IMR-90 (cell line): ENCODE measurements around the gene CEP295NL. TPM values are rescaled to one million over a fixed set of nuclear protein-coding genes. Genes with fewer than 3 reads are reported as not detected.

Experiments used
- ATAC-seq: fragments of 200-7000 bp; cut with Tn5 transposase; 2 replicates; pipeline ENCODE4 v1.9.1; 2020; ENCODE audit warnings: low read depth, mild to moderate bottlenecking, moderate library complexity
- BruUV-seq: library from RNA; stranded (reverse); fragments of 400-500 nt; replicated peaks from 2 replicates; lab custom pipeline; 2021; lab: Mats Ljungman, UMichigan
- CTCF ChIA-PET: fragments of 300-600 bp; formaldehyde crosslinking; extraction: SDS; loops from one replicate; lab custom pipeline; 2021; ENCODE audit warnings: antibody characterized with exemption; lab: Yijun Ruan, JAX
- POLR2A ChIA-PET: fragments of 300-600 bp; sonication (Branson Sonifier 250); formaldehyde crosslinking; loops from one replicate; lab custom pipeline; 2022; ENCODE audit warnings: antibody characterized with exemption; ENCODE audit not compliant: unreplicated experiment; lab: Charles Lee
- DNase-seq: peaks from one replicate; pipeline ENCODE4 v3.0.0; 2013
- H2AFZ ChIP-seq: replicated peaks from 2 replicates; pipeline ENCODE3; 2013; ENCODE audit warnings: low read length, mild to moderate bottlenecking; ENCODE audit not compliant: poor library complexity
- H2AK5ac ChIP-seq: 2 replicates; pipeline ENCODE4 v1.6.1; 2013; ENCODE audit warnings: low read depth, low read length, inconsistent platforms
- H2AK9ac ChIP-seq: replicated peaks from 2 replicates; pipeline ENCODE3; 2013; ENCODE audit warnings: mild to moderate bottlenecking, low read depth, low read length, moderate library complexity; ENCODE audit not compliant: poor library complexity
- H2BK120ac ChIP-seq: 2 replicates; pipeline ENCODE4 v1.6.1; 2013; ENCODE audit warnings: low read depth, low read length, inconsistent platforms
- H2BK15ac ChIP-seq: 3 replicates; pipeline ENCODE4 v1.6.1; 2013; ENCODE audit warnings: low read depth, low read length, inconsistent platforms
- H2BK20ac ChIP-seq: 2 replicates; pipeline ENCODE4 v1.6.1; 2013; ENCODE audit warnings: low read depth, mild to moderate bottlenecking, inconsistent platforms, low read length, moderate library complexity
- H2BK5ac ChIP-seq: 2 replicates; pipeline ENCODE4 v1.6.1; 2013; ENCODE audit warnings: mild to moderate bottlenecking, low read depth, low read length, inconsistent platforms; ENCODE audit not compliant: poor library complexity, severe bottlenecking
- H3K14ac ChIP-seq: replicated peaks from 2 replicates; pipeline ENCODE4 v1.6.1; 2013; ENCODE audit warnings: low read depth, low read length, inconsistent platforms
- H3K18ac ChIP-seq: 2 replicates; pipeline ENCODE4 v1.6.1; 2013; ENCODE audit warnings: low read depth, low read length, control low read depth
- H3K23ac ChIP-seq: 2 replicates; pipeline ENCODE4 v1.6.1; 2013; ENCODE audit warnings: low read depth, low read length, inconsistent platforms
- H3K27ac ChIP-seq: 2 replicates; pipeline ENCODE4 v1.5.1; 2013; ENCODE audit warnings: mild to moderate bottlenecking, control low read depth, low read length; ENCODE audit not compliant: insufficient read depth
- H3K27me3 ChIP-seq: 2 replicates; pipeline ENCODE4 v1.6.1; 2013; ENCODE audit warnings: low read length; ENCODE audit not compliant: control insufficient read depth, insufficient read depth
- H3K36me3 ChIP-seq: 2 replicates; pipeline ENCODE4 v1.6.1; 2013; ENCODE audit warnings: low read length, mixed read lengths; ENCODE audit not compliant: control insufficient read depth, insufficient read depth
- H3K4ac ChIP-seq: 2 replicates; pipeline ENCODE4 v1.6.1; 2013; ENCODE audit warnings: low read depth, low read length, inconsistent platforms
- H3K4me1 ChIP-seq: 2 replicates; pipeline ENCODE4 v1.6.1; 2013; ENCODE audit warnings: low read length, mixed read lengths; ENCODE audit not compliant: control insufficient read depth, insufficient read depth
- H3K4me2 ChIP-seq: 2 replicates; pipeline ENCODE4 v1.6.1; 2013; ENCODE audit warnings: low read depth, mild to moderate bottlenecking, control low read depth, low read length, moderate library complexity
- H3K4me3 ChIP-seq: 2 replicates; pipeline ENCODE4 v1.5.1; 2013; ENCODE audit warnings: low read depth, mild to moderate bottlenecking, control low read depth, low read length, moderate library complexity; ENCODE audit not compliant: insufficient read depth
- H3K56ac ChIP-seq: 2 replicates; pipeline ENCODE4 v1.6.1; 2013; ENCODE audit warnings: low read length, inconsistent platforms; ENCODE audit not compliant: insufficient read depth; ENCODE audit errors: extremely low read depth
- H3K79me1 ChIP-seq, 2 experiments: 2 replicates each; pipeline ENCODE4 v1.6.1; 2013; ENCODE audit warnings: low read length in 2 of 2, inconsistent platforms in 1 of 2, low read depth in 1 of 2
- H3K9ac ChIP-seq: 2 replicates; pipeline ENCODE4 v1.6.1; 2013; ENCODE audit warnings: low read depth, low read length, control low read depth
- H3K9me1 ChIP-seq: 2 replicates; pipeline ENCODE4 v1.6.1; 2013; ENCODE audit warnings: low read length, inconsistent platforms; ENCODE audit not compliant: insufficient read depth
- H3K9me3 ChIP-seq: 2 replicates; pipeline ENCODE4 v1.6.1; 2013; ENCODE audit warnings: low read length; ENCODE audit not compliant: control insufficient read depth, insufficient read depth
- H4K20me1 ChIP-seq: 2 replicates; pipeline ENCODE4 v1.6.1; 2013; ENCODE audit warnings: low read length, inconsistent platforms; ENCODE audit not compliant: insufficient read depth
- H4K5ac ChIP-seq: 2 replicates; pipeline ENCODE4 v1.6.1; 2013; ENCODE audit warnings: mild to moderate bottlenecking, low read depth, low read length, control low read depth
- H4K8ac ChIP-seq, 2 experiments: 2 replicates each; pipeline ENCODE4 v1.6.1; 2013; ENCODE audit warnings: low read depth in 2 of 2, low read length in 2 of 2, control low read depth in 1 of 2, inconsistent platforms in 1 of 2
- H4K91ac ChIP-seq: 2 replicates; pipeline ENCODE4 v1.6.1; 2013; ENCODE audit warnings: low read depth, low read length, inconsistent platforms; ENCODE audit not compliant: insufficient read depth
- BHLHE40 ChIP-seq: fragments of 150-350 bp; IDR thresholded peaks from 2 replicates; pipeline ENCODE4 v1.6.1; 2016; ENCODE audit warnings: mild to moderate bottlenecking, low read depth, low read length
- CEBPB ChIP-seq: IDR thresholded peaks from 2 replicates; pipeline ENCODE4 v1.6.1; 2012; ENCODE audit warnings: low read depth, low read length, improper control_type of control experiment
- CHD1 ChIP-seq: IDR thresholded peaks from 2 replicates; pipeline ENCODE4 v1.6.1; 2012; ENCODE audit warnings: low read depth, low read length, improper control_type of control experiment
- FOS ChIP-seq: fragments of 150-350 bp; IDR thresholded peaks from 2 replicates; pipeline ENCODE4 v1.6.1; 2016; ENCODE audit warnings: low read depth, low read length
- MAFK ChIP-seq: IDR thresholded peaks from 2 replicates; pipeline ENCODE4 v1.6.1; 2012; ENCODE audit warnings: low read depth, low read length, improper control_type of control experiment
- MAZ ChIP-seq: IDR thresholded peaks from 2 replicates; pipeline ENCODE4 v1.6.1; 2012; ENCODE audit warnings: low read depth, mild to moderate bottlenecking, low read length, improper control_type of control experiment, moderate library complexity, borderline replicate concordance
- MXI1 ChIP-seq: IDR thresholded peaks from 2 replicates; pipeline ENCODE4 v1.6.1; 2012; ENCODE audit warnings: low read depth, mild to moderate bottlenecking, low read length, moderate library complexity, borderline replicate concordance
- NFE2L2 ChIP-seq: fragments of 150-350 bp; IDR thresholded peaks from 2 replicates; pipeline ENCODE4 v1.6.1; 2016; ENCODE audit warnings: low read depth, mild to moderate bottlenecking, low read length
- POLR2A ChIP-seq: IDR thresholded peaks from 2 replicates; pipeline ENCODE4 v1.6.1; 2012; ENCODE audit warnings: mild to moderate bottlenecking, low read depth, low read length
- RAD21 ChIP-seq: IDR thresholded peaks from 2 replicates; pipeline ENCODE4 v1.6.1; 2012; ENCODE audit warnings: low read length, improper control_type of control experiment
- RCOR1 ChIP-seq: IDR thresholded peaks from 2 replicates; pipeline ENCODE4 v1.6.1; 2012; ENCODE audit warnings: mild to moderate bottlenecking, low read length, improper control_type of control experiment; ENCODE audit not compliant: insufficient replicate concordance
- RFX5 ChIP-seq: IDR thresholded peaks from 2 replicates; pipeline ENCODE4 v1.8.0; 2012; ENCODE audit warnings: low read depth, mild to moderate bottlenecking, low read length, moderate library complexity
- SMC3 ChIP-seq: fragments of 150-350 bp; IDR thresholded peaks from 2 replicates; pipeline ENCODE4 v1.6.1; 2016; ENCODE audit warnings: low read depth, mild to moderate bottlenecking, antibody characterized with exemption, low read length, moderate library complexity
- WGBS, 2 experiments: methylation state at CpG; one replicate each; pipeline versions ENCODE4 v1.1.5 to v1.1.7; 2013; ENCODE audit warnings: missing lambda C conversion rate in 2 of 2; ENCODE audit not compliant: insufficient read length in 1 of 2; ENCODE audit errors: extremely low coverage in 2 of 2; 5-methylcytosine and 5-hydroxymethylcytosine counted together
- dilution Hi-C: fragments of 300-500 bp; cut with HindIII; formaldehyde crosslinking; loops from one replicate; pipeline ENCODE4 v1.14.3; 2018; ENCODE audit warnings: low sequenced_read_pairs; ENCODE audit not compliant: unreplicated experiment
- in situ Hi-C: fragments of 300-500 bp; cut with MboI; formaldehyde crosslinking; loops from 3 replicates; pipeline ENCODE4 v1.14.3; 2019; ENCODE audit warnings: low sequenced_read_pairs, inconsistent platforms, mixed read lengths
- intact Hi-C: fragments of 100-400 bp; cut with micrococcal nuclease; formaldehyde crosslinking; loops from 2 replicates; pipeline ENCODE4 v1.10.0; 2022
- polyA plus RNA-seq, 3 experiments: library from polyadenylated mRNA; depleted of rRNA; stranded (reverse); fragments of >200 nt; gene quantifications; 2 replicates each; pipeline ENCODE4 v1.2.3, GENCODE V29; 2012; ENCODE audit warnings: low replicate concordance in 1 of 3
- total RNA-seq: library from RNA; depleted of rRNA; stranded (reverse); fragments of >200 nt; gene quantifications from 2 replicates; pipeline ENCODE4 v1.2.3, GENCODE V29; 2012
- TF ChIP-seq, protein P1 (sequence below): fragments of 150-350 bp; IDR thresholded peaks from 2 replicates; pipeline ENCODE4 v1.6.1; 2016; ENCODE audit warnings: low read depth, mild to moderate bottlenecking, low read length, moderate library complexity, borderline replicate concordance
- TF ChIP-seq, protein P2 (sequence below): fragments of 150-350 bp; IDR thresholded peaks from 2 replicates; pipeline ENCODE4 v1.6.1; 2017; ENCODE audit warnings: mild to moderate bottlenecking, antibody characterized with exemption, low read length, low read depth
- TF ChIP-seq, protein P3 (sequence below): conservative IDR thresholded peaks from 2 replicates; pipeline ENCODE4 v1.5.1; 2012; ENCODE audit warnings: mild to moderate bottlenecking, low read depth, low read length, improper control_type of control experiment

CEP295NL gene
- total and polyA plus RNA-seq, 2 of the 4 experiments (the other 2 are of a cell fraction) = 0.31 to 0.72 TPM

DNA sequence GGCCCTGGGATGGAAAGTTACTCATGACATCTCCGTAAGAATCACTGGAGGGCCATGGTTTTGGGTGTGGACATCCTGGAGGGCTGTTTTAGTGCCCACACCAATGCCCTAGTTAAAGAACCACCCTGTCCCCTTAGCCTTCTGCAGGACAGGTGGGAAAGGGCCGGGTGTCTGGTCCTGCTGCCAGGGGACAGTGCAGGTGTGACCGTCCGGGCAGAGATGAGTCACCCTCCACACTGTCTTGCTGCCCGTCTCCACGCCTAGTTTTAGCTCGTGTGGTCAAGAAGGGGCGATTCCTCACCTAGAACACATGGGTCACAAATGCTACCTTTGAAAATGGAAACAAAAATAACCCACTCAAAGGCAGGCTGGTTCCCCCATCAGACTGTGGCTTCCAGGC, 17.0 kb downstream of the CEP295NL start:
- peaks cover 49% of the 10 kb centered on the region for H3K9me1 ChIP-seq
- H3K4me3 ChIP-seq = no peak overlapping the region
- 0 out of 2 replicates have a peak overlapping the region, but pooled peaks have one; percentile 50 for H3K23ac ChIP-seq
- ATAC-seq (no peak), DNase-seq (no peak)
- H4K20me1 ChIP-seq = peaks cover 57% of the 10 kb centered on the region
- no peak overlapping the region for H2BK5ac ChIP-seq
- peak overlapping the region; percentile 33 for H2AK9ac ChIP-seq
- no peak overlapping the region for H4K5ac ChIP-seq
- peaks cover 44% of the 10 kb centered on the region for H3K4me1 ChIP-seq
- H3K4me2 ChIP-seq = no peak overlapping the region
- no TSS peak for BruUV-seq
- in situ Hi-C loops = no loop called here
- WGBS, 2 experiments = no CpG with 5 or more reads among the region's 8 CpGs
- H4K8ac ChIP-seq = peak overlapping the region in 1 of 2 experiments; percentile 12; a peak in 1 of 4 replicates
- no peak overlapping the region; the same call in 1 of the 2 replicates for H2BK20ac ChIP-seq
- no peak overlapping the region for H3K56ac ChIP-seq
- H3K4ac ChIP-seq = peak overlapping the region; percentile 40
- H3K79me1 ChIP-seq = peaks cover 35 to 90% of the 10 kb centered on the region in 2 experiments
- dilution Hi-C loops = no loop called here
- POLR2A ChIA-PET = no interaction called here
- H2AK5ac ChIP-seq = peak overlapping the region; percentile 80
- no peak overlapping the region for H2AFZ ChIP-seq
- H4K91ac ChIP-seq = no peak overlapping the region
- peaks cover 6% of the 10 kb centered on the region; the same call in 1 of the 2 replicates for H3K36me3 ChIP-seq
- TF ChIP-seq RCOR1 (no peak), RAD21 (no peak), CHD1 (no peak), MAZ (no peak), MAFK (no peak), SMC3 (no peak), CEBPB (no peak), POLR2A (no peak), BHLHE40 (no peak), RFX5 (no peak), NFE2L2 (no peak), MXI1 (no peak), FOS (no peak)
- TF ChIP-seq, protein P1, sequence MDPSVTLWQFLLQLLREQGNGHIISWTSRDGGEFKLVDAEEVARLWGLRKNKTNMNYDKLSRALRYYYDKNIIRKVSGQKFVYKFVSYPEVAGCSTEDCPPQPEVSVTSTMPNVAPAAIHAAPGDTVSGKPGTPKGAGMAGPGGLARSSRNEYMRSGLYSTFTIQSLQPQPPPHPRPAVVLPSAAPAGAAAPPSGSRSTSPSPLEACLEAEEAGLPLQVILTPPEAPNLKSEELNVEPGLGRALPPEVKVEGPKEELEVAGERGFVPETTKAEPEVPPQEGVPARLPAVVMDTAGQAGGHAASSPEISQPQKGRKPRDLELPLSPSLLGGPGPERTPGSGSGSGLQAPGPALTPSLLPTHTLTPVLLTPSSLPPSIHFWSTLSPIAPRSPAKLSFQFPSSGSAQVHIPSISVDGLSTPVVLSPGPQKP = no peak
- TF ChIP-seq, protein P2, sequence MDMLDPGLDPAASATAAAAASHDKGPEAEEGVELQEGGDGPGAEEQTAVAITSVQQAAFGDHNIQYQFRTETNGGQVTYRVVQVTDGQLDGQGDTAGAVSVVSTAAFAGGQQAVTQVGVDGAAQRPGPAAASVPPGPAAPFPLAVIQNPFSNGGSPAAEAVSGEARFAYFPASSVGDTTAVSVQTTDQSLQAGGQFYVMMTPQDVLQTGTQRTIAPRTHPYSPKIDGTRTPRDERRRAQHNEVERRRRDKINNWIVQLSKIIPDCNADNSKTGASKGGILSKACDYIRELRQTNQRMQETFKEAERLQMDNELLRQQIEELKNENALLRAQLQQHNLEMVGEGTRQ = no peak
- TF ChIP-seq, protein P3, sequence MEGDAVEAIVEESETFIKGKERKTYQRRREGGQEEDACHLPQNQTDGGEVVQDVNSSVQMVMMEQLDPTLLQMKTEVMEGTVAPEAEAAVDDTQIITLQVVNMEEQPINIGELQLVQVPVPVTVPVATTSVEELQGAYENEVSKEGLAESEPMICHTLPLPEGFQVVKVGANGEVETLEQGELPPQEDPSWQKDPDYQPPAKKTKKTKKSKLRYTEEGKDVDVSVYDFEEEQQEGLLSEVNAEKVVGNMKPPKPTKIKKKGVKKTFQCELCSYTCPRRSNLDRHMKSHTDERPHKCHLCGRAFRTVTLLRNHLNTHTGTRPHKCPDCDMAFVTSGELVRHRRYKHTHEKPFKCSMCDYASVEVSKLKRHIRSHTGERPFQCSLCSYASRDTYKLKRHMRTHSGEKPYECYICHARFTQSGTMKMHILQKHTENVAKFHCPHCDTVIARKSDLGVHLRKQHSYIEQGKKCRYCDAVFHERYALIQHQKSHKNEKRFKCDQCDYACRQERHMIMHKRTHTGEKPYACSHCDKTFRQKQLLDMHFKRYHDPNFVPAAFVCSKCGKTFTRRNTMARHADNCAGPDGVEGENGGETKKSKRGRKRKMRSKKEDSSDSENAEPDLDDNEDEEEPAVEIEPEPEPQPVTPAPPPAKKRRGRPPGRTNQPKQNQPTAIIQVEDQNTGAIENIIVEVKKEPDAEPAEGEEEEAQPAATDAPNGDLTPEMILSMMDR = no peak
- intact Hi-C loops = no loop called here
- H3K27me3 ChIP-seq = no peaks in the 10 kb centered on the region
- peak overlapping the region; percentile 14; the same call in 1 of the 2 replicates for H3K14ac ChIP-seq
- peak overlapping the region; percentile 26; the same call in 1 of the 3 replicates for H2BK15ac ChIP-seq
- H2BK120ac ChIP-seq = peak overlapping the region; percentile 9; the same call in 1 of the 2 replicates
- no peaks in the 10 kb centered on the region for H3K9me3 ChIP-seq
- CTCF ChIA-PET = no interaction called here
- H3K9ac ChIP-seq = no peak overlapping the region
- H3K27ac ChIP-seq = peak overlapping the region; percentile 86; the same call in 1 of the 2 replicates
- no peak overlapping the region for H3K18ac ChIP-seq
